Esophagus (tissue), 2 donors: ENCODE results near the gene CNNM4. TPM values are rescaled to one million over a fixed set of nuclear protein-coding genes. Genes with fewer than 3 reads are reported as not detected.

Experiments
- H3K27ac ChIP-seq, 2 donors: one replicate each; pipeline ENCODE4 v1.5.1; 2013; ENCODE audit warnings: low read depth in 2 of 2, mild to moderate bottlenecking in 2 of 2, inconsistent platforms in 1 of 2, low read length in 1 of 2, moderate library complexity in 1 of 2
- H3K27me3 ChIP-seq, 2 donors: one replicate each; pipeline ENCODE4 v1.6.1; 2013; ENCODE audit warnings: low read length in 2 of 2, control low read depth in 1 of 2, mild to moderate bottlenecking in 1 of 2; ENCODE audit not compliant: insufficient read depth in 2 of 2, control insufficient read depth in 1 of 2
- H3K36me3 ChIP-seq, 2 donors: one replicate each; pipeline ENCODE4 v1.6.1; 2013; ENCODE audit warnings: low read length in 1 of 2; ENCODE audit not compliant: control insufficient read depth in 2 of 2, insufficient read depth in 2 of 2
- H3K4me1 ChIP-seq, 2 donors: one replicate each; pipeline ENCODE4 v1.6.1; 2013; ENCODE audit warnings: low read length in 1 of 2; ENCODE audit not compliant: control insufficient read depth in 2 of 2, insufficient read depth in 2 of 2
- H3K4me3 ChIP-seq, 2 donors: one replicate each; pipeline ENCODE4 v1.5.1; 2013; ENCODE audit warnings: low read length in 2 of 2, mild to moderate bottlenecking in 2 of 2, low read depth in 1 of 2, moderate library complexity in 1 of 2
- H3K9me3 ChIP-seq, 2 donors: one replicate each; pipeline ENCODE4 v1.6.1; 2013; ENCODE audit warnings: mild to moderate bottlenecking in 2 of 2, low read depth in 1 of 2, low read length in 1 of 2, moderate library complexity in 1 of 2; ENCODE audit not compliant: control insufficient read depth in 2 of 2, insufficient read depth in 1 of 2
- WGBS, 2 donors: extraction: QIAGEN DNeasy Blood & Tissue Kit; methylation state at CpG; one replicate each; pipeline ENCODE4 v1.1.7; 2013; 5-methylcytosine and 5-hydroxymethylcytosine counted together
- polyA plus RNA-seq, 2 donors: library from polyadenylated mRNA; stranded (reverse); fragments of 200-250 nt; gene quantifications; one replicate each; pipeline ENCODE4 v1.2.3, GENCODE V29; 2013
- donor health status: healthy with polysubstance abuse.
- donor health status: Bipolar disorder and iron deficiency.

The CNNM4 gene
- polyA plus RNA-seq, 2 donors = 3.2 to 5.0 TPM

DNA sequence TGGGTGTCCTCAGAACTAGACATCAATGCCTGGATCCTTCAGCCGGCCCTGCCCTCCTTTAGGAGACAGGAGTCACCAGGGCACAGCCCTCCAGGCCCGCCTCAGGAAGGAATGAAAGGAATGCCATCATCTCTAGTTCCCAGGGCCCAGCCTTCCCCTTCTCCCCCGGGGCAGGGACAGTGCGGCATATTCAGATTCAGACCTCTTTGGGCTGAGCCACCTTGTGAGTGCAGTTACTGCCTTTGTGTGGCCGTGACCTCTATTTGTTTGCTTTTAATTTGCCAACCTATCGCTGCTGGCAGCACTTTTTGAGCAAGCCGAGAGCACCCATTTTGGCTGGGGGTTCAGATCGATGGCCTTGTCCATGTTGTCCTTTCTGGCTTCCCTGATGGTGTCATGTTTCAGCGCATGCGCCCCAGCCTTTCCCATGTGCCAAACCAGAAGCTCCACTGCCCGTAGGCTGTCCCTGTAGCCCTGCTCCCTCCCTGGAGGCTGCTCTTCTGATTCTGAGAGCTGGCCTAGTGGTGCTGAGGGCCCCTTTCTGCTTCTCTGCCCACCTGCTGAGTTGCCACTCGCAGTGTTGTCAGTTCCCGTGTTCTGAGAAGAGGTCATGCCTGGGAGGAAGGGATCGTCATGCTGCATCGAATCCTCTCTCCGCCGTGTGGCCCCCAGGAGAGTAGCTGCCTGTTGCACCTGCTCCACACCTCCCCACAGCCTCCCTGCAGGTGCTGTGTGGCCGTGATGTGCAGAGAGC lies 72.2 kb downstream of the CNNM4 start:
- 45 to 60% methylated on average over 18 of the region's 18 CpGs for WGBS, 2 donors
- peaks cover 0 to 3% of the 10 kb centered on the region in 2 donors for H3K4me1 ChIP-seq
- H3K36me3 ChIP-seq = peaks cover 20 to 29% of the 10 kb centered on the region in 2 donors
- H3K4me3 ChIP-seq = no peak overlapping the region
- H3K27me3 ChIP-seq = no peaks in the 10 kb centered on the region
- no peaks in the 10 kb centered on the region for H3K9me3 ChIP-seq
- H3K27ac ChIP-seq = no peak overlapping the region

DNA sequence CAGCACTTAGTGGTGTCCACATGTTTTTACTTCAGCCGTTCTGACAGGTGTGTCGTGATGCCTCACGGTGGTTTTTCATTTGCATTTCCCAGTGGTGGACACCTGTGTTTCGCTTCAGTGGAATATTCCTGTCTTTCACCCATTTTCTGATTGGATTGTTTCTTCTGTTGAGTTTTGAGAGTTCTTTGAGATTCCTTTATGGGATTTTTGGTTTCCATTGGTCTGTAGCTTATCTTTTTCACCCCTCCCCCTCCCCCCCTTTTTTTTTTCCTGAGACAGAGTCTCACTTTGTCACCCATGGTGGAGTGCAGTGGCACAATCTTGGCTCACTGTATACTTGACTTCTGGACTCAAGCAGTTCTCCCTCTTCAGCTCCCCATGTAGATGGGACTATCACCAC lies 75.1 kb downstream of the CNNM4 start:
- Histone ChIP-seq H3K27me3 (no peaks in the 10 kb centered on the region), H3K4me1 (peaks cover 3 to 14% of the 10 kb centered on the region in 2 donors), H3K27ac (no peak overlapping the region), H3K9me3 (no peaks in the 10 kb centered on the region), H3K4me3 (no peak overlapping the region), H3K36me3 (peaks cover 2 to 22% of the 10 kb centered on the region in 2 donors)
- WGBS, 2 donors = 81 to 94% methylated on average over 4 of the region's 4 CpGs

- Histone ChIP-seq H3K9me3 (no peaks in the 10 kb centered on the region), H3K4me1 (peaks cover 3 to 11% of the 10 kb centered on the region in 2 donors), H3K36me3 (peaks cover 0 to 14% of the 10 kb centered on the region in 2 donors), H3K27ac (no peak overlapping the region), H3K27me3 (no peaks in the 10 kb centered on the region), H3K4me3 (no peak overlapping the region)
- WGBS, 2 donors = 93 to 96% methylated on average over 9 of the region's 9 CpGs
Observed at GRCh38 chr2:96837575-96837974, 76.9 kb downstream of the CNNM4 start.

- Histone ChIP-seq H3K4me3 (no peak overlapping the region), H3K4me1 (peaks cover 3 to 11% of the 10 kb centered on the region in 2 donors), H3K27me3 (no peaks in the 10 kb centered on the region), H3K27ac (no peak overlapping the region), H3K36me3 (peaks cover 0 to 7% of the 10 kb centered on the region in 2 donors), H3K9me3 (no peaks in the 10 kb centered on the region)
- 84 to 86% methylated on average over 22 to 23 of the region's 23 CpGs for WGBS, 2 donors
Observed at GRCh38 chr2:96838345-96839292, 77.9 kb downstream of the CNNM4 start.

GRCh38 chr2:96839293-96839874 lies 78.7 kb downstream of the CNNM4 start:
- no peak overlapping the region for H3K27ac ChIP-seq
- peaks cover 3 to 11% of the 10 kb centered on the region in 2 donors for H3K4me1 ChIP-seq
- peak overlapping the region in 1 of 2 donors; percentile 6 for H3K4me3 ChIP-seq

DNA sequence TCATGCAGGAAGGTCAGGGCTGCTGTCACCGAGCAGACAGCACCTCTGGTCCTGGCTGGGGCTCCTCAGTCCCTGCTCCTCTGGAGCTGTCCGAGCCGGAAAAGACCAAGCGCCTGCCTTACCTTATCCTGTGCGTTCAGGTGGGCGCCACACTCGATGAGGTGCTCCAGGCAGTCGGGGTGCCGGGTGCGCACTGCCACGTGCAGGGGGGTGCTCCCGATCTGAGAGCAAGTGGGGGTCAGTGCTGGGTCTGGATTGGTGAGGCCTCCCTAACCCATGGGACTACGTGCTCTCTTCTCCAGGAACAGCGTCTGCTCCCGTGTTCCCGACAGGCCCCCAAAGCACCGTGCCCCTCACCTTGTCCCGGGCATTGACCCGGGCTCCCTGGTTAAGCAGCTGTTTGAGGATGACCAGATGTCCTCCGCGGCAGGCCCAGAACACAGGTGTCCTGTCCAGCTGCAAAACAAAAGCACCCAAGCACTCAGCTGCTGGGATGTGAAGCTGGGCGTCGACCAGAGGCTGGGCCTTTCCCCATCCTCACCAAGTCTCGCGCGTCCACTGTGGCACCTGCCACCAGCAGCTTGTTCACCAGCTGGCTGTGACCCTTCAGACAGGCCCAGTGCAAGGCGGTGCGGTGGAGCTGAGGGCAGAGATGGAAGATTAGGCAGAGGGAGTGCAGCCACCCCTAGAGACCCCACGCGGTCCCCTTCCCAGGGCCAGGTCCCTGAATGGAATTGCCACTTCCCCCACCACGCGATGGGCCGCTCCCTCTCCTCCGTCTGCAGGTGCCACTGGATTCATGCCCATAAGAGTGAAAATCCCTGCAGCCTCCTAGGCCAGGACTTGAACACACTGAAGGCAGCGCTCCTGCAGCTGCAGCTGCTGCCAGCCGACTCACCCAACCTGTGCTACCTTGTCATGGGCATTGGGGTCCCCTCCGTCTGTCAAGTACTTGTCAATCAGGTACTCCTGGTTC lies 79.5 kb downstream of the CNNM4 start:
- no peaks in the 10 kb centered on the region for H3K27me3 ChIP-seq
- H3K36me3 ChIP-seq = peaks cover 0 to 8% of the 10 kb centered on the region in 2 donors
- H3K27ac ChIP-seq = no peak overlapping the region
- H3K4me3 ChIP-seq = no peak overlapping the region
- 87 to 89% methylated on average over 37 of the region's 37 CpGs for WGBS, 2 donors
- H3K4me1 ChIP-seq = peaks cover 3 to 11% of the 10 kb centered on the region in 2 donors
- H3K9me3 ChIP-seq = no peaks in the 10 kb centered on the region

More at GRCh38 chr2:96839293-96839874, 78.7 kb downstream of the CNNM4 start:
- 30 to 31% methylated on average over 42 of the region's 42 CpGs for WGBS, 2 donors
- Histone ChIP-seq H3K9me3 (no peaks in the 10 kb centered on the region), H3K36me3 (peaks cover 0 to 8% of the 10 kb centered on the region in 2 donors), H3K27me3 (no peaks in the 10 kb centered on the region)

DNA sequence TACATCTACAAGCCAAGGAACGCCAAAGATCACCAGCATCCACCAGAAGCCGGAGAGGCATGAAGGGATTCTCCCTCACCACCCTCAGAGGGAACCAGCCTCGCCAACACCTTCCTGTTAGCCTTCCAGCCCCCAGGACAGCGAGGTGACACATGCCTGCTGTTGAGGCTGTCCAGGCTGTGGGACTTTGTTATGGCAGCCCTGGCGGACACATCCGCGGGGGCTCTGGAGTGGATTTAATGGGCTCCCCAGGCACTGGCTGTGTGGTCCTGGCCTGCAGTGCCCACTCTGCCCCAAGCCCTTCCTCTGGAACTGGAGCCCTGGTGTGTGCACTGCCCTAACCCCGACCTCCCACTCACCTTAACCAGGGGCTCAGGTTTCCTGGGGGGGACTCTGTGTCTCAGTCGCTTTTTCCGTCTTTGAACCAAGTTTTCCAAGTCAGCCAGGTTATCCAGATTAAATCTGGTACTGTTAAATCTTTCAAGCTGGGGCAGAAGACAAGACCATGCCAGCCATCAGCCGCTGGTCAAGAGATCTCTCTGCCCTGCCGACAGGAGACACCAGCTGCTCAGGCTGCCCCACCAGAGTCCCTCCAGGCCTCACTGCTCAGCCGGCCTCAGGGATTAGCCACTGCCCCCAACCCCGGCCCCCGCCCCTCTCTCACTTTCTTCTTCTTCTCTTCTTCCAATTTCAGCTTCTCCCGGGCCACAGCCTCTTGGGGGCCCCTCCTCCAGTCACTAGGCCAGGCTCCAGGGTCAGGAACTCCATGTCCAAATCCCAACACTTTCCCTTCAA lies 81.2 kb downstream of the CNNM4 start:
- no peaks in the 10 kb centered on the region for H3K27me3 ChIP-seq
- no peak overlapping the region for H3K27ac ChIP-seq
- WGBS, 2 donors = 83 to 86% methylated on average over 16 of the region's 16 CpGs
- no peaks in the 10 kb centered on the region for H3K9me3 ChIP-seq
- H3K4me1 ChIP-seq = peaks cover 3 to 11% of the 10 kb centered on the region in 2 donors
- H3K4me3 ChIP-seq = no peak overlapping the region
- H3K36me3 ChIP-seq = peaks cover 0 to 8% of the 10 kb centered on the region in 2 donors

- Histone ChIP-seq H3K4me1 (peaks cover 3 to 11% of the 10 kb centered on the region in 2 donors), H3K36me3 (peaks cover 0 to 7% of the 10 kb centered on the region in 2 donors), H3K27ac (no peak overlapping the region), H3K9me3 (no peaks in the 10 kb centered on the region), H3K4me3 (no peak overlapping the region), H3K27me3 (no peaks in the 10 kb centered on the region)
- 80 to 91% methylated on average over 7 of the region's 7 CpGs for WGBS, 2 donors
Observed at GRCh38 chr2:96842600-96842999, 81.9 kb downstream of the CNNM4 start.
